Caco-2 (cell line): Measurements from ENCODE around the gene MACROD2. TPM values are rescaled to one million over a fixed set of nuclear protein-coding genes. Genes with fewer than 3 reads are reported as not detected.

Experiments
- BruUV-seq: library from RNA; stranded (reverse); fragments of 400-500 nt; replicated peaks from 2 replicates; lab custom pipeline; 2021; lab: Mats Ljungman, UMichigan
- CTCF ChIA-PET: fragments of 300-600 bp; sonication (Branson Sonifier 250); formaldehyde crosslinking; loops from one replicate; lab custom pipeline; 2022; ENCODE audit warnings: antibody characterized with exemption; lab: Charles Lee
- POLR2A ChIA-PET: fragments of 300-600 bp; sonication (Branson Sonifier 250); formaldehyde crosslinking; loops from one replicate; lab custom pipeline; 2022; ENCODE audit warnings: antibody characterized with exemption; lab: Charles Lee
- DNase-seq, 2 experiments: peaks; one replicate each; pipeline versions ENCODE4 v3.0.0 to v3.0.0-alpha.2; 2020 to 2022
- H3K27me3 ChIP-seq: replicated peaks from 2 replicates; pipeline ENCODE4 v1.6.0; 2011; ENCODE audit warnings: low read length; ENCODE audit not compliant: control insufficient read depth, insufficient read depth
- H3K36me3 ChIP-seq: 2 replicates; pipeline ENCODE4 v1.5.1; 2011; ENCODE audit warnings: low read length; ENCODE audit not compliant: control insufficient read depth, insufficient read depth
- H3K4me1 ChIP-seq: fragments of 250-450 bp; sonication (Bioruptor Pico); 2 replicates; pipeline ENCODE4 v1.5.1; 2020; ENCODE audit warnings: mild to moderate bottlenecking
- H3K4me3 ChIP-seq: 2 replicates; pipeline ENCODE4 v1.5.1; 2011; ENCODE audit warnings: low read depth, mild to moderate bottlenecking, control low read depth, low read length
- H3K9me3 ChIP-seq: fragments of 250-450 bp; sonication (Bioruptor Pico); 2 replicates; pipeline ENCODE4 v1.5.1; 2020; ENCODE audit warnings: mild to moderate bottlenecking, moderate library complexity
- H3K27ac Mint-ChIP-seq: one replicate; pipeline ENCODE4 v1.8.0; 2022; ENCODE audit warnings: mixed read lengths; ENCODE audit not compliant: unreplicated experiment
- H3K27me3 Mint-ChIP-seq: one replicate; pipeline ENCODE4 v1.8.0; 2022; ENCODE audit warnings: mixed read lengths; ENCODE audit not compliant: insufficient read depth, unreplicated experiment
- H3K36me3 Mint-ChIP-seq: one replicate; pipeline ENCODE4 v1.8.0; 2022; ENCODE audit warnings: mild to moderate bottlenecking, mixed read lengths; ENCODE audit not compliant: insufficient read depth, unreplicated experiment
- H3K4me1 Mint-ChIP-seq: one replicate; pipeline ENCODE4 v1.8.0; 2022; ENCODE audit warnings: low read depth, mixed read lengths; ENCODE audit not compliant: unreplicated experiment
- H3K4me3 Mint-ChIP-seq: one replicate; pipeline ENCODE4 v1.8.0; 2022; ENCODE audit warnings: mild to moderate bottlenecking, moderate library complexity, mixed read lengths; ENCODE audit not compliant: unreplicated experiment
- H3K9me3 Mint-ChIP-seq: one replicate; pipeline ENCODE4 v1.8.0; 2022; ENCODE audit warnings: mixed read lengths; ENCODE audit not compliant: unreplicated experiment
- intact Hi-C: fragments of 100-400 bp; cut with micrococcal nuclease; formaldehyde crosslinking; loops from one replicate; pipeline ENCODE4 v1.10.0; 2022; ENCODE audit not compliant: unreplicated experiment
- total RNA-seq: library from RNA; stranded (reverse); gene quantifications from 2 replicates; pipeline ENCODE4 v1.2.3, GENCODE V29; 2022
- TF ChIP-seq, protein P1 (sequence below), 2 experiments: fragments of 200-600 bp in 1 of 2; IDR thresholded peaks; 1 replicate in 1 of 2; 2 replicates in 1 of 2; pipeline versions ENCODE4 v1.5.1 to v1.8.0; 2011 to 2022; ENCODE audit warnings: antibody characterized with exemption in 1 of 2, control low read depth in 1 of 2, inconsistent platforms in 1 of 2, low read depth in 1 of 2, low read length in 1 of 2, mild to moderate bottlenecking in 1 of 2, moderate library complexity in 1 of 2; ENCODE audit not compliant: insufficient read depth in 1 of 2, severe bottlenecking in 1 of 2, unreplicated experiment in 1 of 2

The MACROD2 gene
- total RNA-seq, 1 experiment from 2014 or later: 6.4 TPM

DNA sequence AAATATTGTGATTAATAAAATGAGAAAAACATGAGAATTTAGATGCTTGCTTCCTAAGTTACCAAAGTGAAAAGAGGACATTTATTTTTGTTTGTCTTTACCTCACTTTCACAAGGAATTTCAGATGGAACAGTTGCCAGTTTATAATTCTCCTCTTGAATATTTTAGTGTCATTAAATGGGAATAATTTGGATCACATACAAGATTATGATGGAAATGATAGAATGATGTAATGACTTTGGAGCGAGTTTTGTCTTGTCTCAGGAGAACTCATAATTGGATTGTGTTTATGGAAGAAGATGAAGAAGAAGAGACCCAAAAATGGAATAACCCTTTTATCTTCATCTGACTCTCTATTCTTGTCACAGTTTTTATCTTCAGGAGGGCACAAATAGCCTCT is 515.0 kb downstream of the MACROD2 start:
- CTCF ChIA-PET: no interaction called here
- Mint-ChIP-seq H3K4me1 (peaks cover 28% of the 10 kb centered on the region), H3K9me3 (peaks cover 49% of the 10 kb centered on the region), H3K4me3 (no peak overlapping the region), H3K27ac (no peak overlapping the region), H3K27me3 (no peaks in the 10 kb centered on the region), H3K36me3 (no peaks in the 10 kb centered on the region)
- peaks cover 10% of the 10 kb centered on the region for H3K9me3 ChIP-seq
- H3K4me1 ChIP-seq: peaks cover 16% of the 10 kb centered on the region
- POLR2A ChIA-PET: no interaction called here
- no peak overlapping the region for H3K4me3 ChIP-seq
- H3K27me3 ChIP-seq: no peaks in the 10 kb centered on the region
- no peak for DNase-seq
- TF ChIP-seq, protein P1, sequence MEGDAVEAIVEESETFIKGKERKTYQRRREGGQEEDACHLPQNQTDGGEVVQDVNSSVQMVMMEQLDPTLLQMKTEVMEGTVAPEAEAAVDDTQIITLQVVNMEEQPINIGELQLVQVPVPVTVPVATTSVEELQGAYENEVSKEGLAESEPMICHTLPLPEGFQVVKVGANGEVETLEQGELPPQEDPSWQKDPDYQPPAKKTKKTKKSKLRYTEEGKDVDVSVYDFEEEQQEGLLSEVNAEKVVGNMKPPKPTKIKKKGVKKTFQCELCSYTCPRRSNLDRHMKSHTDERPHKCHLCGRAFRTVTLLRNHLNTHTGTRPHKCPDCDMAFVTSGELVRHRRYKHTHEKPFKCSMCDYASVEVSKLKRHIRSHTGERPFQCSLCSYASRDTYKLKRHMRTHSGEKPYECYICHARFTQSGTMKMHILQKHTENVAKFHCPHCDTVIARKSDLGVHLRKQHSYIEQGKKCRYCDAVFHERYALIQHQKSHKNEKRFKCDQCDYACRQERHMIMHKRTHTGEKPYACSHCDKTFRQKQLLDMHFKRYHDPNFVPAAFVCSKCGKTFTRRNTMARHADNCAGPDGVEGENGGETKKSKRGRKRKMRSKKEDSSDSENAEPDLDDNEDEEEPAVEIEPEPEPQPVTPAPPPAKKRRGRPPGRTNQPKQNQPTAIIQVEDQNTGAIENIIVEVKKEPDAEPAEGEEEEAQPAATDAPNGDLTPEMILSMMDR (IDR thresholded peaks at IDR 0.05; ENCODE audit: insufficient read depth in 1 of 2, low read depth in 1 of 2, low read length in 1 of 2, severe bottlenecking in 1 of 2, unreplicated experiment in 1 of 2): no peak
- intact Hi-C loops: no loop called here
- BruUV-seq: no TSS peak
- H3K36me3 ChIP-seq: no peaks in the 10 kb centered on the region

DNA sequence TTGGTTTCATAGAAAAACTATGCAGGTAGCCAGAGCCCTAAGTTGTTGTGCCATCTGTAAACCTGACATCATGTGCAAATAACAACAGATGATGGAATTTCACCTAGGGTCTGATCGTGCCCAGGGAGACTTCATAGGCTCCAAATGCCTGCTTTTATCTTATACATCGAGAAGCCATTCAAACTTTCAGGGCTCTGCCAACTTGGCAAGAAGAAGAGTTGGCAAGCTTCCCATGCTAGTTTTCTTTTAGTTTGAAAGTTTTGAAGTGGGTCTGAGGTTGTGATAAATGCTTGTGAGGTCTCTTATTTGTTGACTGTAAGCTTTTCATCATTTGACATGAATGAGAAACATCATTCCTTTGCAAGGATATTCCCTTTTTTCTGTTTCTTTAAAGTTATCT is 517.5 kb downstream of the MACROD2 start:
- peaks cover 6% of the 10 kb centered on the region for H3K4me1 ChIP-seq
- CTCF ChIA-PET: no interaction called here
- no peak for DNase-seq
- H3K36me3 Mint-ChIP-seq: no peaks in the 10 kb centered on the region
- no peaks in the 10 kb centered on the region for H3K27me3 Mint-ChIP-seq
- TF ChIP-seq, protein P1 (IDR thresholded peaks at IDR 0.05; ENCODE audit: insufficient read depth in 1 of 2, low read depth in 1 of 2, low read length in 1 of 2, severe bottlenecking in 1 of 2, unreplicated experiment in 1 of 2): no peak
- peaks cover 31% of the 10 kb centered on the region for H3K9me3 Mint-ChIP-seq
- no peak overlapping the region for H3K4me3 Mint-ChIP-seq
- H3K4me1 Mint-ChIP-seq: peaks cover 15% of the 10 kb centered on the region
- H3K36me3 ChIP-seq: no peaks in the 10 kb centered on the region
- H3K27ac Mint-ChIP-seq: no peak overlapping the region
- H3K27me3 ChIP-seq: no peaks in the 10 kb centered on the region
- POLR2A ChIA-PET: no interaction called here
- intact Hi-C loops: no loop called here
- H3K9me3 ChIP-seq: peaks cover 10% of the 10 kb centered on the region
- H3K4me3 ChIP-seq: no peak overlapping the region
- BruUV-seq: no TSS peak

DNA sequence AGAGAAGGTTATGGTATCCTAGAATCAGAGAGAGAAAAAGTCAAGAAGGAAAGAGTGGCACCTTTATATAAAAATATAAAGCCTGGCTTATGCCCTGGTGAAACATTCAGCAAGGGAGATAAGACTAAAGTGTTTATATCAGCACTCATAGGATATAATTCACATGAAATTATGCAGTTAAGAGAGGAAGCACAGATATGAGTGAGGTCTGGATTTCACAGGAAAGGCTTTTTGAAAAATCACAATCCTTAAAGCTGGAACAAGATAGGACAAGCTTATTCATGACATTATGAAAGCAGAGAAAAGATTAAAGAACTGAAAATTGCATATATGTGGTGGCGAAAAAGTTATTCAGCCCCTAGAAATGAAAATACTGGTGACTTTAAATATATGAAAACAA is 523.3 kb downstream of the MACROD2 start:
- no peaks in the 10 kb centered on the region for H3K36me3 ChIP-seq
- H3K9me3 ChIP-seq: no peaks in the 10 kb centered on the region
- Mint-ChIP-seq H3K36me3 (no peaks in the 10 kb centered on the region), H3K27me3 (no peaks in the 10 kb centered on the region), H3K4me3 (no peak overlapping the region), H3K4me1 (peaks cover 7% of the 10 kb centered on the region), H3K27ac (peak overlapping the region; percentile 10), H3K9me3 (peaks cover 9% of the 10 kb centered on the region)
- H3K4me1 ChIP-seq: no peaks in the 10 kb centered on the region
- POLR2A ChIA-PET: no interaction called here
- TF ChIP-seq, protein P1 (IDR thresholded peaks at IDR 0.05; ENCODE audit: insufficient read depth in 1 of 2, low read depth in 1 of 2, low read length in 1 of 2, severe bottlenecking in 1 of 2, unreplicated experiment in 1 of 2): no peak
- no peak for DNase-seq
- intact Hi-C loops: no loop called here
- CTCF ChIA-PET: no interaction called here
- H3K27me3 ChIP-seq: no peaks in the 10 kb centered on the region
- H3K4me3 ChIP-seq: no peak overlapping the region
- no TSS peak for BruUV-seq
